HG03066 (cell line): Measurements from ENCODE around the gene ARHGEF4.
"Not testable (repeated sequence)": the region's sequence is repeated elsewhere in the genome, so short reads cannot be mapped to it uniquely, and the experiment has no call there.

ENCODE experiments used
- ATAC-seq: cut with Tn5 transposase; IDR thresholded peaks from one replicate; pipeline ENCODE4 v1.9.1; 2021; ENCODE audit warnings: low read depth; ENCODE audit not compliant: unreplicated experiment

Gene ARHGEF4

DNA sequence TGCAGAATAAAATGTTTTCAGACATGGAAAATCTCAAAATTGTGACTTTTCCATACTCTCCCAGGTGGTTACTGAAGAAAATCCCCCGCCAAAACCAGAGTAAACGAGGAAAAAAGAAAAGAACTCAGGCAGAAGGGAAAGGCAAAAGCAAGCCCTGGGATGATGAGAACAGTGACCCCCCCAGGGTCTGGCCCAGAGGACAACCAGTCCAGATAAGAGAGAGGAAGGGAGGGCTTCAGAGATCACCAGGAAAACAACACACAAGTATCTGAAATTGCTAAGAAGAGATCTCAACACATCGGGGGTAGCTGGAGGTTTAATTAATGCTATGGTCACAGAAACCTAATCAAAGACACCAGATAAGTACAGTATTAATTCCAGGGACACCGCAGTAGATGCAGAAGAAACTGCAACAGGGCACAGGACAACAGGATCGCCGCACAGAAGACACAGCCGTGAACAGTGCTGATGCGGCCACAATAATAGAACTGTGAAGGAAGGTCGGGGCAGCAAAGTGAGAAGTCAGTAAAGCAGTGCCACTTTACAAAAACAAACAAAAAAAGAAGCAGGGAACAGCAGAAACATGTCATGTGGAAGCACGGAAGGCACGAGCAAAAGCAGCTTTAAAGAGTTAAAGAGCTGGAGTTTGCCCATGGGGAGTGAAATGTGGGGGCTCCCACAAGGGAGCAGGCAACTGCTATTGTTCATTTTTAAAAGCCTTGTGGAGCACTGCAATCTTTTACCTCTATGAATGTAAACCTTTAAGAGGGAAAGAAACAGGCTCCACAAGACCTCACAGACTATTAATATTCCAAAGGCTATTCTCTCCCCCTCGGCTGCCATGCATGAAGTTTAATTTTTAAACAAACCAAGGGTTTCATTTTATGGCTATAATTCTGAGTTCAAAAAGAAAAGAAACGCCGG, 228.1 kb downstream of the ARHGEF4 start:
- ATAC-seq, result no peak

DNA sequence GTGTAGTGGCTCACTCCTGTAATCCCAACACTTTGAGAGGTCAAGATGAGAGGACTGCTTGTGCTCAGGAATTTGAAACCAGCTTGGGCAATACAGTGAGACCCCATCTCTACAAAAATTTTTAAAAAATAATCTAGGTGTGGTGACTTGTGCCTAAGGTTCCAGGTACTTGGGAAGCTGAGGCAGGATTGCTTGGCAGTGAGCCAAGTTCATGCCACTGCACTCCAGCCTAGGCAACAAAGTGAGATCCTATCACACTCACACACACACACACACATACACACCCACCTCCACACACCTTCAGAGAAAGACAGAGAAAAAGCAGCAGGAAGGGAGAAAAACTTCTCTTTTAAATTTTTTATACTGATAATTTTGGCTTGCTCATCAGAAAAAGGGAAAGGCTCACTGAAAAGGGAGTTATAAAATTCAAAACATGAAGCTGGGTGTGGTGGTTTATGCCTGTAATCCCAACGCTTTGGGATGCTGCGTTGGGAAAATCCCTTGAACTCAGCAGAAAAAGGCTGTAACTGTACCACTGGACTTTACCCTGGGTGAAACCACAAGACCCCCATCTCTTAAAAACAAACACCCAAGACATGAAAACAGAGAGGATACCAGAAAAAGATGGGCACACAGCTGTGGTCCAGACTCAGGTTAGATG, 230.9 kb downstream of the ARHGEF4 start:
- ATAC-seq, result no peak

DNA sequence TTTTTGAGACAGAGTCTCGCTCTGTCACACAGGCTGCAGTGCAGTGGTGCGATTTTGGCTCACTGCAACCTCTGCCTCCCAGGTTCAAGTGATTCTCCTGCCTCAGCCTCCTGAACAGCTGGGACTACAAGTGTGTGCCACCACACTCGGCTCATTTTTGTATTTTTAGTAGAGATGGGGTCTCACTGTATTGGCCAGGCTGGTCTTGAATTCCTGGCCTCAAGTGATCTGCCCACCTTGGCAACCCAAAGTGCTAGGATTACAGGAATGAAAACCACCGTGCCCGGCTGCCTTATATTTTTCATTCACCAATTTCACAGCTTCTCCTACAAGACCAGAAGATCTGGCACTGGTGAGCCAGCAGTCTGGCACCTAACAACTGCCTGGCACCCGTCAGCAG, 231.5 kb downstream of the ARHGEF4 start:
- ATAC-seq, result not testable (repeated sequence)

DNA sequence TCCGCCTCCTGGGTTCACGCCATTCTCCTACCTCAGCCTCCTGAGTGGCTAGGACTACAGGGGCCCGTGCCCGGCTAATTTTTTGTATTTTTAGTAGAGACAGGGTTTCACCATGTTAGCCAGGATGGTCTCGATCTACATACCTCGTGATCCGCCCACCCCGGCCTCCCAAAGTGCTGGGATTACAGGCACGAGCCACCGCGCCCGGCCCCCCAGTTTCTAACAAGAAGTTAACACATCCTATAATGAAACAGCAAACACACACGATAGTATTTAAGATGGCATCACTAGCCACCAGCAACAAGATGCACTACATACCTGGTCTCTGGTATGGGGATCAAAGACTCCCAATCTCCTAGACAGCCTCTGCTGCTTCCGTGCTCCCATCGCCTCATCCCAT, 238.9 kb downstream of the ARHGEF4 start:
- not testable (repeated sequence) for ATAC-seq

DNA sequence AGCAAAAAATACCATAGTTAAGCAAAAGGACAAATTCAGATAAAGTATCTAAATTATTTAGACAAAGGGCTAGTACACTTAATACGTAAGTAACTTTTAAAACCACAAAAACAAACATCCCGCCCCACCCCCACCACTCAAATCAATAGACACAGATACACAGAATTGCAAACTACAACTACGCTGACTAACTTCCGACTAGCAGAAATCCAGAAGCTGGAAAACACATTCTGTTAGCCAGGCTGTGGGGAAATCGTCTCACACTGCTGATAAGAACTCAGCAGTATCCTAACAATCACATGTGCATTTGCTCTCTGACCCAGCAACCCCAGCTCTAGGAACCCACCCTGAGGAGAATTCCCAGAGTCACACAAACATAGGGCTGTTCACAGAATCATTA, 240.0 kb downstream of the ARHGEF4 start:
- no peak for ATAC-seq

DNA sequence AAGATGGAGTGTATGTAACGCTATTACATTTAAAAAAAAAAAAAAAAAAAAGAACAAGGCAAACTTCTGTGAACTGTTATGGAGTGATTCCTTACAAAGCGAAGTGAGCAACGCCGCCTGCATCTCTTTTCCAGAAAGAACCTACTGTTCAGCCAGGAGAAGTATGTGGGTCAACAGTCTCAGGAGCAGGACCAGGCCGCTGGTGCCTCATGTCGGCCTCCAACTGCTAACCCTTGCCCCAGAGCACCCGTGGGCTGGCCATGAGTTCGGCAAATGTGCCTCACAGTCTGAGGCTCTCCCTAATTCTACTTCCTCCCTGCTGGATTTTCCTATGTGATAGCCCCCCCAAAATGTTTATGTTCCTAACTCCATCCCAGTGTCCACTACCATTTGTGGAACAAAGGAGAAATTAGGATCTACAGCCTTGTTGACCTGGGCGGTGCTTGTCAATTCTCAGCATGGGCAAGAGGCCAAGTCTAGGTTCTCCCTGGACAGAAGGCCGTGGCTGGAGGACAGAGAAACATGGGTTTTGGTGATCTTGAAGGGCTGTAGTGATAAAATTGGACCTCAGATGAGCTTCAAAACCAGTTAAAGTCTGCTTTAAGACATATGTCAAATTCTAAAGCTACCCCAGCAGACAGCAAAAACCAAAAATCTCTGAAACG, 240.6 kb downstream of the ARHGEF4 start:
- ATAC-seq, result no peak

DNA sequence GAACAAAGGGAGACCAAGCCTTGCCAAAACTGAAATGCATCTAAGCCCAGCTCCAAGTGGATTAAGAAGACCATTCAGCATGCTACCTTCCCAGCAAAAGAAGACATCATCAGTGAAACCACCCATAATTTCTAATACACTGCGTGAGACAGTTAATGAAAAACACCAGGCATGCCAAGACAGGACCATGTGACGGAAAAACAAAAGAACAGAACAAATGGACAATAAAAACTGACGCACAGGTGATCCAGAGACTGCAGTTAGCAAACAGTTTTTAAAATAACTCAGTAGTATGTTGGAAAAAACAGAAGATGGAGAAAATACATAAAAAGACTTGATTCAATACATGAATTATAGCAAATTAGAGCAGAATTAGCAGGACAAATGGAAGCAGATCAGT, 241.3 kb downstream of the ARHGEF4 start:
- no peak for ATAC-seq

DNA sequence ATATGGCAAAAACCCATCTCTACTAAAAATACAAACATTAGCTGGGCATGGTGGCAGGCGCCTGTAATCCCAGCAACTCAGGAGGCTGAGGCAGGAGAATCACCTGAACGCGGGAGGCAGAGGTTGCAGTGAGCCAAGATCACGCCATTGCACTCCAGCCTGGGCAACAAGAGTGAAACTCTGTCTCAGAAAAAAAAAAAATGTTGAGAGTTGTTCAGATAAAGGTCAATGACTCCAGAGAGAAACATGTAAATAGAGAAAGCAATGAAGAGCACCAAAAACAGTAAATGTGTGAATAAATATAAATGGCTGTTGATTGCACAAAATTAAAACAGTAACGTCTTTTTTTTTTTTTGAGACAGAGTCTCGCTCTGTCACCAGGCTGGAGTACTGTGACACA, 243.2 kb downstream of the ARHGEF4 start:
- ATAC-seq, result not testable (repeated sequence)

DNA sequence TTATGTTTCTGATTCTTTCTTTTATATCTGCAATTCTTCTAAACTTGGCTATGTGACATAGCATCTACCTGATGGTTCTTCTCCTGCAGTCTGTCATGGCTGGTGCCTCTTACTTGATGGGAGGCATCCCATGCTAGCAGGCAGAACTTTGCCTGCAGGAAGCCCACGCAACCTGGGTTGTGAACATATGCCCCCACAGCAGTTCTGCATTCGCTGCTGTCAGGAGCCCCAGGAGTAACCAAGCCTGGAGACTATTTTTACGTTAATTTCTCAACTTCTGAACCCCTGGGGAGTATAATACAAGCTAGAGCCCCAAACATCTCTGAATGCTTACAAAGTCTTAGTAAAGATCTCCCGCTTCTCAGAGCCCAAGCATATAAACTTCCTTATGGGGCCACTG, 244.5 kb downstream of the ARHGEF4 start:
- ATAC-seq, result no peak

DNA sequence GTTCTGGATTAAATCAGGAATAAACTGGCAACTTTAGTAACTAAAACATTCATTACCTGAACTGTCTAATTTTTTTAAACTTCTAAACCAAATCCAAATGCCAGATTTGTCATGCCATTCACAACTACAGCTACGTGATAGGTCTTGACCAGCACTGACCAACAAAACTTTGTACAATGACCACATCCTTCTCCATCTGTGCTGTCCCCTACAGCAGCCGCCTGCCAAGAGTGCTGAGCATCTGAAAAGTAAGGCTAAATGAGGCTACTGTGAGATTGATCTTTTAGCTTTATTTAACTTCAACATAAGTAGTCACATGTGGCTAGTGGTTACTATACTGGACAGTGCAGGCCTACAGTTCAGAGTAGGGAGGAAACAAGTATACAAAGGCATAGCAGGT, 248.9 kb downstream of the ARHGEF4 start:
- ATAC-seq, result no peak

DNA sequence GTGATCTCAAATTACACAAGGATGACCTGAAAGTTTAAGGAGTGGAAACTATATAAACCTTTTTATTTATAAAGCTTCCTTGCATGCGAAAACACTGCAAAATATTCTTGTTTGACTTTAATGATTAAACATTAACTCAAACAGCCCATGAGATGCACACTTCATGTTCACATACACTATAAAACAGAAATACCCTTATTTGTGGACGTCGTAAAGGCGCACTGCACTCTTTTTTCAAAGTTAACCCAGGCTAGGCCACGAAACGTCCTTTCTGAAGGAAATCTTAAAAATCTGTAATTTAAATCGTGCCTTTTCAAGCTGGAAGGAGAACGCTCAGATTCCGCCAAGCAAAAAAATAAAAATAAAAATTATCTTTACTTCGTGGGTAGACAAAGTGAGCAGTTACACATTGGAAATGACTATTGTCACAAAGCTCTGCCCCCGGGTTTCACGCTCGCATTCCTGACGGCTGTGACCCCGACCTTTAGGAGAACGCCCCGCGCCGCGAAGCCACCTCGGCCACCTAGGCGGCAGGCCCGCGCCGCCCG, 255.8 kb downstream of the ARHGEF4 start:
- no peak for ATAC-seq

DNA sequence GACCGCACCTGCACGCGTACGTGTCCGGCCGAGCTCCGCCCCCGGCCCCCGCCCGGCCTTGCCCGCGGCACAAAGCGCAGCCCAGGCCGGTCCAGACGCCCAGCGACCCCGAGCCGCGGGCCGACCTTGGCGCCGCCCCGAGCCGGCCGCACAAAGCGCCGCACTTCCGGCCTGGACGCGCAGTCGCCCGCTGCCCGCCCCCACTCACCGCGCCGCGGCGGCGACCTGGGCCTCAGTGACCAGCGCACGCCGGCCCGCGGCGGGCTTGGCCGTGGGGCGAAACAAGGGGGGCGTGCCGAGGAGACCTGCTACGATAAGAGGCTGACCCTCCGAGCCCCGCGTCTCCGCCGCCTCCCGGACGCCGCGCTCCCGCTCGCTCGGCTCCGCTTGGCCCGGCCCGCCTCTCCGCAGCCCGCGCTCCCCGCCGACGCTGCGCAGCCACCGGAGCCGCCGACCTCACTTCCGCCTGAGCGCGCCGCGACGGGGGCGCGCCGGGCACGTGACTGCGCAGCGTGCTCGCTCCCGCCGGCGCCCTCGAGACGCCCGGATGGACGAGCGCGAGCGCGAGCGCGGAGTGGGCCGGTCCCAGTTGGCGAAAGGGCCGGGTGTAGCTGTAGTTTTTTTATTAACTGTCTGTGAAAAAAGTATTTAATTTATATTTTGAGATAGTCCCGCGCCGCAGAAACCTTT, 256.4 kb downstream of the ARHGEF4 start, which contains the start of gene FAM168B:
FAM168B (minus strand) TSS at position 455 of the 690 bp plus-strand sequence. CDS start 10,814 bp downstream, outside the sequence.
- peak; percentile 77 for ATAC-seq

DNA sequence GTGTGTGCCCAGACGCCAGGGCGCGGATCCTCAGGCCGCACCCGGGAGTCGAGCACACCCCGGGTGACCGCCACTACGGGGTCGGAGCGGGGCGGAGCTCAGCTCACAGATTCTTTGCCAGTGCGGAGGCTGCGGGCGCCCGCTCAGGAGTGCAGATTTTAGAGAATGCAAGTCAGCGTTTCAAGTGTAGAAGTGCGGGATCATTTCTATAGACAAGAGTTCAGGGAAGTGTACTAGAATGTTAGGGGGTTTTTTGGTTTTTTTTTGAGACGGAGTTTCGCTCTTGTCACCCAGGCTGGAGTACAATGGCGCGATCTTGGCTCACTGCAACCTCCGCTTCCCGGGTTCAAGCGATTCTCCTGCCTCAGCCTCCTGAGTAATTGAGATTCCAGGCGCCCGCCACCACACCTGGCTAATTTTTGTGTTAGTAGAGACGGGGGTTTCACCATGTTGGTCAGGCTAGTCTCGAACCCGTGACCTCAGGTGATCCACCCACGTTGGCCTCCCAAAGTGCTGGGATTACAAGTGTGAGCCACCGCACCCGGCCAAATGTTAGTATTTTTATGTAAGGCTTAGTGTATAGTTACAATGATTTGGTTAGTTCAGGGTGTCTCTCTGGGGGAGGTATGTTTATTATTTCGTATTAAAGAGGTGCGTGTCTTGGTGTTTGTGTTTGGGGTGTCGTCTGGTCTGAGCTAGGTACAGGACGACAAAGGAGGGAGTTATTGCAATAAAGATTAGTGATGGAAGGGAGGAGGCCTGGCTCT, 257.2 kb downstream of the ARHGEF4 start:
- peak; percentile 64 for ATAC-seq

DNA sequence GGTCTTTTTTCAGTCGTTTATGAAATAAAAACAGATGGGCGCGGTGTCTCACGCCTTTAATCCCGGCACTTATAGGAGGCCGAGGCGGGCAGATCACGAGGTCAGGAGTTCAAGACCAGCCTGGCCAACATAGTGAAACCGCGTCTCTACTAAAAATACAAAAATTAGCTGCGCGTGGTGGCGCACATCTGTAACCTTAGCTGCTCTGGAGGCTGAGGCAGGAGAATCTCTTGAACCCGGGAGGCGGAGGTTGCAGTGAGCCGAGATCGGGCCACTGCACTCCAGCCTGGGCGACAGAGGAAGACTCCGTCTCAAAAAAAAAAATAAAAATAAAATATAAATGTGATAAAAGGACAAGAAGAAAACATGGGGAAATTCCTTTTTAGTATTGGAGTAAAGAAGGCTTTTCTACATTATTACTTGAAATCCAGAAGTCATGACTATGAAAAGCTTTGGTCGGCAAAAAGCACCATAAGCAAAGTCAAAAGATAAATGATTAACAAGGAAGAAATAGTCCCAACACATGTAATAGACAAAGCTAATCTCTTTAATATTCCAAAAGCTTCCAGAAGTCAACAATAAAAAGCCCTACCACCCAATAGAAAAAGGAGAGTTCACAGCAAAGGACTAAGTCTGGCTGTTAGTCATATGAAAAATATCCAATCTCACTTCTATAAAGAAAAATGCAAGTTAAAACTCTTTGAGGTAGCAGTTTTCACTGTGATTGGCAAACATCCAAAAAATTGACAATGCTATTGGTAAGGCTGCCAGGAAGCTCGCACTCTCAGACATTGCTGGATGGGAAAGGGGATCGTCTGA, 258.0 kb downstream of the ARHGEF4 start:
- ATAC-seq, result no peak
